ENCODE results near the gene ADTRP.

ADTRP gene

DNA sequence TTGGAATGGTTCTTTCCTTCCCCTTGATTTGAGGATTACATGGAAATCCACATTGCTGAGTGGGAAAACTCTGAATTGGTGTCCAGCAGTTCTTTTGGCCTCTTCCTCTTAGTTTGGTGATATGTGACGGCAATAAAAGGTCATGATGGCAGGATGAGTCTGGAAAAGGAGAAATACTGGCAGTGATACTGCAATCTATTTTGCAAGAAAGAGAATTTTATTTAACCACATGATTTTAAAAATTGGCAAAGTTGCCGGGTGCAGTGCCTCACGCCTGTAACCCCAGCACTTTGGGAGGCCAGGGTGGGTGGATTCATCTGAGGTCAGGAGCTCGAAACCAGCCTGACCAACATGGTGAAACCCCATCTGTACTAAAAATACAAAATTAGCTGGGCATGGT lies 73.1 kb downstream of the ADTRP start:
- H3K27me3 ChIP-seq (ENCODE audit: control insufficient read depth in 1 of 2, insufficient read depth in 2 of 2, low read length in 2 of 2), result no peaks in the 10 kb centered on the region
- no peaks in the 10 kb centered on the region for H3K36me3 ChIP-seq (ENCODE audit: control insufficient read depth in 1 of 2, insufficient read depth in 2 of 2, low read length in 2 of 2)
- no peak overlapping the region for H3K9ac ChIP-seq (ENCODE audit: low read depth in 1 of 2, low read length in 2 of 2)
- no peak overlapping the region for H3K27ac ChIP-seq (ENCODE audit: low read depth, low read length)
- H3K9me3 ChIP-seq (ENCODE audit: control insufficient read depth in 1 of 2, low read length in 2 of 2), result no peaks in the 10 kb centered on the region
- H3K4me3 ChIP-seq (ENCODE audit: low read depth in 1 of 2, low read length in 2 of 2), result no peak overlapping the region
- peaks cover 11 to 15% of the 10 kb centered on the region in 2 donors for H3K4me1 ChIP-seq (ENCODE audit: control insufficient read depth in 1 of 2, insufficient read depth in 2 of 2, low read length in 2 of 2)

DNA sequence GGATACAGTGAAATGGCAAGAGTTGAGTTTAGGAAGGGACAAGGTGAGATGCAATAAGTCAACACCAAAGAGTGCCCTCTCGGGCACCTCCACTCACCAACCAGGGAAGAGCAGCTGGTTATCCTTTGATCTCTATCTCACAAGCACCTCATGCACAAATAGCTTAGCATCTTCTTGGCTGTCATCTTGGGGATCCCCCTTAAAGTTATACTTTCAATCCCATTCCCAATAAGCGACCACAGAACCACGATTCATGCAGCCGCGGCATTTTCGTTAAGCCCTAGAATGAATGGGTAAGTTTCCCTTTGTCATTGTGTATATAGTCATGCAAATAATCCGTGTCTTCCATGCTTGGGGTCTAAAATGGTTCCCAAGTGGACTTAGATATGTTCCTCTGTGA lies 73.5 kb downstream of the ADTRP start:
- H3K27me3 ChIP-seq (ENCODE audit: control insufficient read depth in 1 of 2, insufficient read depth in 2 of 2, low read length in 2 of 2), result no peaks in the 10 kb centered on the region
- H3K9me3 ChIP-seq (ENCODE audit: control insufficient read depth in 1 of 2, low read length in 2 of 2), result no peaks in the 10 kb centered on the region
- H3K27ac ChIP-seq (ENCODE audit: low read depth, low read length), result no peak overlapping the region
- no peak overlapping the region for H3K4me3 ChIP-seq (ENCODE audit: low read depth in 1 of 2, low read length in 2 of 2)
- no peaks in the 10 kb centered on the region for H3K36me3 ChIP-seq (ENCODE audit: control insufficient read depth in 1 of 2, insufficient read depth in 2 of 2, low read length in 2 of 2)
- H3K9ac ChIP-seq (ENCODE audit: low read depth in 1 of 2, low read length in 2 of 2), result no peak overlapping the region
- peaks cover 11 to 15% of the 10 kb centered on the region in 2 donors for H3K4me1 ChIP-seq (ENCODE audit: control insufficient read depth in 1 of 2, insufficient read depth in 2 of 2, low read length in 2 of 2)

DNA sequence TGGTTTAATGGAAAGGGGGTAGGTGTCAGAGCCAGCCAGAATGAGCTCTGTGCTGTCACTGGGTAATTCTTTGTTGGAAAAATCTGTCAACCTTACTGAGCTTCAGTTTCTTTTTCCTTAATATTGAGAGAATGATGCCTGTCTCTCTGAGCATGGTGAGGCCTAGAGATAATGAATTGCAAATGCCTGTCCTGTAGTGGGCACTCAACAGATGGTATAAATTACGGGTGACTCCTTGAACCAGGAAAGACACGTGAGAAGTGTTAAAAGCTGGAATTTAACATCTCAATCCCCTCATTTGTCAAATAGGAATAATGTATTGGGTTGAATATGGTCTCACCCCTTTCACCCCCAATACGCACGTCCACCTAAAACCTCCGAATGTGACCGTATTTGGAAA lies 74.9 kb downstream of the ADTRP start:
- H3K9ac ChIP-seq (ENCODE audit: low read depth in 1 of 2, low read length in 2 of 2), result no peak overlapping the region
- H3K36me3 ChIP-seq (ENCODE audit: control insufficient read depth in 1 of 2, insufficient read depth in 2 of 2, low read length in 2 of 2), result no peaks in the 10 kb centered on the region
- H3K27ac ChIP-seq (ENCODE audit: low read depth, low read length), result no peak overlapping the region
- peaks cover 11 to 15% of the 10 kb centered on the region in 2 donors for H3K4me1 ChIP-seq (ENCODE audit: control insufficient read depth in 1 of 2, insufficient read depth in 2 of 2, low read length in 2 of 2)
- H3K9me3 ChIP-seq (ENCODE audit: control insufficient read depth in 1 of 2, low read length in 2 of 2), result no peaks in the 10 kb centered on the region
- H3K27me3 ChIP-seq (ENCODE audit: control insufficient read depth in 1 of 2, insufficient read depth in 2 of 2, low read length in 2 of 2), result no peaks in the 10 kb centered on the region
- H3K4me3 ChIP-seq (ENCODE audit: low read depth in 1 of 2, low read length in 2 of 2), result no peak overlapping the region

GRCh38 chr6:11702500-11703130 lies 76.0 kb downstream of the ADTRP start:
- Histone ChIP-seq H3K9me3 (ENCODE audit: control insufficient read depth in 1 of 2, low read length in 2 of 2) (no peaks in the 10 kb centered on the region), H3K36me3 (ENCODE audit: control insufficient read depth in 1 of 2, insufficient read depth in 2 of 2, low read length in 2 of 2) (no peaks in the 10 kb centered on the region), H3K27ac (ENCODE audit: low read depth, low read length) (no peak overlapping the region), H3K27me3 (ENCODE audit: control insufficient read depth in 1 of 2, insufficient read depth in 2 of 2, low read length in 2 of 2) (no peaks in the 10 kb centered on the region), H3K4me1 (ENCODE audit: control insufficient read depth in 1 of 2, insufficient read depth in 2 of 2, low read length in 2 of 2) (peaks cover 11 to 15% of the 10 kb centered on the region in 2 donors), H3K9ac (ENCODE audit: low read depth in 1 of 2, low read length in 2 of 2) (no peak overlapping the region), H3K4me3 (ENCODE audit: low read depth in 1 of 2, low read length in 2 of 2) (no peak overlapping the region)

GRCh38 chr6:11702089-11702488 lies 76.5 kb downstream of the ADTRP start:
- Histone ChIP-seq H3K4me1 (ENCODE audit: control insufficient read depth in 1 of 2, insufficient read depth in 2 of 2, low read length in 2 of 2) (peaks cover 11 to 15% of the 10 kb centered on the region in 2 donors), H3K4me3 (ENCODE audit: low read depth in 1 of 2, low read length in 2 of 2) (no peak overlapping the region), H3K9me3 (ENCODE audit: control insufficient read depth in 1 of 2, low read length in 2 of 2) (no peaks in the 10 kb centered on the region), H3K27ac (ENCODE audit: low read depth, low read length) (no peak overlapping the region), H3K36me3 (ENCODE audit: control insufficient read depth in 1 of 2, insufficient read depth in 2 of 2, low read length in 2 of 2) (no peaks in the 10 kb centered on the region), H3K27me3 (ENCODE audit: control insufficient read depth in 1 of 2, insufficient read depth in 2 of 2, low read length in 2 of 2) (no peaks in the 10 kb centered on the region), H3K9ac (ENCODE audit: low read depth in 1 of 2, low read length in 2 of 2) (no peak overlapping the region)

DNA sequence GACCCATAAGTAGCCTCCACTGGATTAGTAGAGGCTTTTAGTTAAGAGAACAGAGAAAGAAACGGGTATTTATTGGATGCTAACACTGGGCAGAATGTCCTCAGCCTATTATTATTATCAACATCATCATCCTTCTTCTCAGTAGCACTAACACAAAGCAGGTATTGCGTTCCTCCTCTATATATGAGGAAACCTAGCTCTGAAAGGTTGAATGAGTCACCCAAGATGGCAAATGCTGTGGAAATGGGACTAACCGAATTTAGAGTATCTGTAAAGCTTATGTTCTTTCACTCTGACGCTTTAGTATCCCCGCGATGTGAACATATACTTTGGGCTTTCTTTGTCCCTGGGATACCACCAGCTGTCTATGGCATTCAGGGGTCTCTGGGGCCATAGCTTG lies 77.0 kb downstream of the ADTRP start:
- no peaks in the 10 kb centered on the region for H3K27me3 ChIP-seq (ENCODE audit: control insufficient read depth in 1 of 2, insufficient read depth in 2 of 2, low read length in 2 of 2)
- no peaks in the 10 kb centered on the region for H3K36me3 ChIP-seq (ENCODE audit: control insufficient read depth in 1 of 2, insufficient read depth in 2 of 2, low read length in 2 of 2)
- peaks cover 11 to 15% of the 10 kb centered on the region in 2 donors for H3K4me1 ChIP-seq (ENCODE audit: control insufficient read depth in 1 of 2, insufficient read depth in 2 of 2, low read length in 2 of 2)
- H3K27ac ChIP-seq (ENCODE audit: low read depth, low read length), result no peak overlapping the region
- no peak overlapping the region for H3K9ac ChIP-seq (ENCODE audit: low read depth in 1 of 2, low read length in 2 of 2)
- no peak overlapping the region for H3K4me3 ChIP-seq (ENCODE audit: low read depth in 1 of 2, low read length in 2 of 2)
- H3K9me3 ChIP-seq (ENCODE audit: control insufficient read depth in 1 of 2, low read length in 2 of 2), result no peaks in the 10 kb centered on the region

- no peak overlapping the region for H3K27ac ChIP-seq (ENCODE audit: low read depth, low read length)
- no peaks in the 10 kb centered on the region for H3K27me3 ChIP-seq (ENCODE audit: control insufficient read depth in 1 of 2, insufficient read depth in 2 of 2, low read length in 2 of 2)
- H3K4me1 ChIP-seq (ENCODE audit: control insufficient read depth in 1 of 2, insufficient read depth in 2 of 2, low read length in 2 of 2), result peaks cover 11 to 15% of the 10 kb centered on the region in 2 donors
- H3K9ac ChIP-seq (ENCODE audit: low read depth in 1 of 2, low read length in 2 of 2), result no peak overlapping the region
- H3K36me3 ChIP-seq (ENCODE audit: control insufficient read depth in 1 of 2, insufficient read depth in 2 of 2, low read length in 2 of 2), result no peaks in the 10 kb centered on the region
- H3K4me3 ChIP-seq (ENCODE audit: low read depth in 1 of 2, low read length in 2 of 2), result no peak overlapping the region
- no peaks in the 10 kb centered on the region for H3K9me3 ChIP-seq (ENCODE audit: control insufficient read depth in 1 of 2, low read length in 2 of 2)
Measured at GRCh38 chr6:11700118-11700718, 78.4 kb downstream of the ADTRP start.

DNA sequence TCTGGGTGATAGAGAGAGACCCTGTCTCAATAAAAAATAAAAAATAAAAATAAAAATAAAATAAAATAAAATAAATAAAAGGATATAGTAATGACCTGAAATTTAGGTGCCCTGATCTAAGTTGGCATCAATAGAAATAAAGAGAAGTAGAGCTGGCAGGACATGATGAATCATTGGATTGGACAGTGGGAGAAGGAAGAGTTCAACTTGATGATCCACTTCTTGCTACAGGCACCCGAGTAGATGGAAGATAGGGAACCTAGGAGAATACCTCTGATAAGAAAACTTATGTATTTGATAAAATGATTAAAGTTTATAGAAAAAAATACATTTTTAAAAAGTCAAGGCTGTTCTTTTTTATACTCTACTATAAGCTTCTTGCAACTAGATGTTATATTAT lies 79.0 kb downstream of the ADTRP start:
- Histone ChIP-seq H3K4me1 (ENCODE audit: control insufficient read depth in 1 of 2, insufficient read depth in 2 of 2, low read length in 2 of 2) (peaks cover 11 to 15% of the 10 kb centered on the region in 2 donors), H3K9ac (ENCODE audit: low read depth in 1 of 2, low read length in 2 of 2) (no peak overlapping the region), H3K36me3 (ENCODE audit: control insufficient read depth in 1 of 2, insufficient read depth in 2 of 2, low read length in 2 of 2) (no peaks in the 10 kb centered on the region), H3K4me3 (ENCODE audit: low read depth in 1 of 2, low read length in 2 of 2) (no peak overlapping the region), H3K27me3 (ENCODE audit: control insufficient read depth in 1 of 2, insufficient read depth in 2 of 2, low read length in 2 of 2) (no peaks in the 10 kb centered on the region), H3K27ac (ENCODE audit: low read depth, low read length) (no peak overlapping the region), H3K9me3 (ENCODE audit: control insufficient read depth in 1 of 2, low read length in 2 of 2) (no peaks in the 10 kb centered on the region)

- H3K9me3 ChIP-seq (ENCODE audit: control insufficient read depth in 1 of 2, low read length in 2 of 2), result no peaks in the 10 kb centered on the region
- H3K4me1 ChIP-seq (ENCODE audit: control insufficient read depth in 1 of 2, insufficient read depth in 2 of 2, low read length in 2 of 2), result no peaks in the 10 kb centered on the region
- no peaks in the 10 kb centered on the region for H3K36me3 ChIP-seq (ENCODE audit: control insufficient read depth in 1 of 2, insufficient read depth in 2 of 2, low read length in 2 of 2)
- H3K4me3 ChIP-seq (ENCODE audit: low read depth in 1 of 2, low read length in 2 of 2), result peak overlapping the region in 1 of 2 donors; percentile 9
- no peak overlapping the region for H3K9ac ChIP-seq (ENCODE audit: low read depth in 1 of 2, low read length in 2 of 2)
- H3K27me3 ChIP-seq (ENCODE audit: control insufficient read depth in 1 of 2, insufficient read depth in 2 of 2, low read length in 2 of 2), result no peaks in the 10 kb centered on the region
- no peak overlapping the region for H3K27ac ChIP-seq (ENCODE audit: low read depth, low read length)
Measured at GRCh38 chr6:11692451-11693376, 85.9 kb downstream of the ADTRP start.

DNA sequence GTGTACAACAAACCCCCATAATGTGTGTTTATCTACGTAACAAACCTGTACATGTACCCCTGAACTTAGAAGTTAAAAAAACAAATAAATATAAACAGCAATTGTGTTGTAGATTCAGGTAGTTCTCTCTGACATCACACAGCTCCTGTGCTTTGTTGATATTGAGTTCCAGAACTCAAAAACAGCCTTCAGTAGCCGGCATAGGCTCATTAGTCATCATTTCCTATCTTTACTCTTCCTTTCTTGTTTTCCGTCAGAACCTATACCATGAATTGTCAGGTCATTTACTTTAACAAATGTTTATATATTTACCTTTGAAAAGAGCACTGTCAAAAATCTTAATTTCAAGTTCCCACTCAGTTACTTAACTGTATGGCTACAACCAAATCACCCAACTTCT lies 88.8 kb downstream of the ADTRP start:
- Histone ChIP-seq H3K27ac (ENCODE audit: low read depth, low read length) (no peak overlapping the region), H3K4me3 (ENCODE audit: low read depth in 1 of 2, low read length in 2 of 2) (no peak overlapping the region), H3K36me3 (ENCODE audit: control insufficient read depth in 1 of 2, insufficient read depth in 2 of 2, low read length in 2 of 2) (no peaks in the 10 kb centered on the region), H3K9me3 (ENCODE audit: control insufficient read depth in 1 of 2, low read length in 2 of 2) (no peaks in the 10 kb centered on the region), H3K27me3 (ENCODE audit: control insufficient read depth in 1 of 2, insufficient read depth in 2 of 2, low read length in 2 of 2) (no peaks in the 10 kb centered on the region), H3K4me1 (ENCODE audit: control insufficient read depth in 1 of 2, insufficient read depth in 2 of 2, low read length in 2 of 2) (no peaks in the 10 kb centered on the region), H3K9ac (ENCODE audit: low read depth in 1 of 2, low read length in 2 of 2) (no peak overlapping the region)
